NCI-H2029 treated with DMSO at 0.1 percent for 48 hours (cell line): ENCODE results near the gene COL4A2.

Experiments used
- DNase-seq: peaks from one replicate; lab custom pipeline; 2025; lab: John Stamatoyannopoulos, UW

Gene COL4A2

GRCh38 chr13:110536006-110536693 is 229.1 kb downstream of the COL4A2 start:
- DNase-seq = no peak

- no peak for DNase-seq
Observed at GRCh38 chr13:110538632-110539031, 231.5 kb downstream of the COL4A2 start.

GRCh38 chr13:110539894-110540293 is 232.8 kb downstream of the COL4A2 start:
- no peak for DNase-seq

- no peak for DNase-seq
Observed at GRCh38 chr13:110540871-110541525, 233.9 kb downstream of the COL4A2 start.

- no peak for DNase-seq
Observed at GRCh38 chr13:110541526-110541920, 234.4 kb downstream of the COL4A2 start.

DNA sequence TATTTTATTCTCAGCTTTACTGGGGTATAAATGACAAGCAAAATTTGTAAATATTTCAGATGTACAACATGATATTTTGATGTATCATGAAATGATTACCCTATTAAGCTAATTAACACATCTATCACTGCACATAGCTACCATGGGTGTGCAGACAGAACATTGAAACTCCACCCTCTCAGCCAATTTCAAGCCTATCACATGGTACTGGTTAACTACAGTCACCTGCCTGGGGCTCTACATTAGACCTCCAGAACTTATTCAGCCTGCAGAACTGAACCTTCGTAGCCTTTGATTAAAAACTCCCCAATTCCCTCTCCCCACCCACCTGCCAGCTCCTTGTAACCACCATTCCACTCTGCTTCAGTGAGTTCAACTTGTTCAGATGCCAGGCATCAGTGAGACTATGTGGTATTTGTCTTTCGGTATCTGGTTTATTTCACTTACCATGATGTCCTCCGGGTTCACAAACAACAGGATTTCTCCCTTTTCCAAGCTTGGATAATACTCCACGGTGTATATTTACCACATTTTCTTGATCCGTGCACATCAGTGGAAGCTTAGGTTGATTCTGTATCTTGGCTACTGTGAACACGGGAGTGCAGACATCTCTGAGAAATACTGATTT is 235.2 kb downstream of the COL4A2 start:
- DNase-seq = no peak

DNA sequence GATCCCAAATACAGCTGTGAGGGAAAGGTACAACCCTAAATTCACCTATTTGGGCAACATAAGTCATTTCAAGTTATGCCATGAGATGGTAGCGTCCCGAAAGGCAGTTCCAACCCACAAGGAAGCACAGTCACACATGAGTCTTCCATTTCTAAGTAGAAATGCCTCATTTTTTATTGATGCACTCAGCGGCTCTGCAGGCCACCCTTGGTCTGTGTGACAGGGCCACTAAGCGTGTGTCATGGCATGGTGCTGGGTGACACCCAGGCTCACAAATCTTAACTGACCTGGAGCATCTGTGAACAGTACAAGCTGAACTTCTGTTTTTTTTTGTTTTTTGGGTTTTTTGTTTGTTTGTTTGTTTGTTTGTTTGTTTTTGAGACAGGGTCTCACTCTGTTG is 239.3 kb downstream of the COL4A2 start:
- no peak for DNase-seq

DNA sequence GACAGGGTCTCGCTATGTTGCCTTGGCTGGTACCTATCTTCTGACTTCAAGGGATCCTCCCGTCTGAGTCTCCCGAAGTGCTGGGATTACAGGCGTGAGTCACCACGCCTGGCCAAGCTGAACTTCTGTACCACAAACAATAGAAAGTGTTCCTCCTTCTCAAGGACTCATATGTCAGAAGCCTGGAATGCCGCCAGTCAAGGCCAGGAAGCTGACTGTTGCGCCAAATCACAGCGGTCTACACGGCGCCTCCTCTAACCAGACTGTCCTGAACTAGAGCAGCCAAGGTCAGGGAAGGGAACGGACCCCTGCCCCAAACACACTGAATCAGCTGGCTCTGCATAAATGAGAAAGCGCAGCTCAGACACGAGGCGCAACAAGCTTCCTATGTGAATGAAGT is 239.8 kb downstream of the COL4A2 start:
- peak; percentile 81 for DNase-seq

GRCh38 chr13:110548891-110549794 is 242.1 kb downstream of the COL4A2 start:
- no peak for DNase-seq

- DNase-seq = no peak
Observed at GRCh38 chr13:110549795-110550160, 242.7 kb downstream of the COL4A2 start.

- DNase-seq = no peak
Observed at GRCh38 chr13:110551284-110551683, 244.2 kb downstream of the COL4A2 start.

GRCh38 chr13:110552767-110553166 is 245.7 kb downstream of the COL4A2 start:
- no peak for DNase-seq

DNA sequence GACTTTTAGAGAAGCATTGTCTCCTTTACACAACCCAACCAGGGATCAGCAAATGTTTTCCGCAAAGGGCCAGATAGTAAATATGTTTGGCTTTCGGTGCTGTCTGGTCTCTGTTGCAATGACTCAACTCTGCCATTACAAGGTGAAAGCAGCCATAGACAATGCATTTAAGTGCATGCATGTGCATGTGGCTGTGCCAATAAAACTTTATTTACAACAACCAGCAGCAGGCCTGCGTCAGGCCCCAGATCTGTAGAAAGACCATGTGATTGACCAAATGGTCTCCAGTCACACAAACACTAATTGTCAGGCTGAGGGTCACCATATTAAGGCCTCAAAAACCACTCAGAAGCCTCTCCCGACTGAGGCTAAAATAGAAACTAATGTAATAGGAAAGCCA is 246.3 kb downstream of the COL4A2 start:
- no peak for DNase-seq

DNA sequence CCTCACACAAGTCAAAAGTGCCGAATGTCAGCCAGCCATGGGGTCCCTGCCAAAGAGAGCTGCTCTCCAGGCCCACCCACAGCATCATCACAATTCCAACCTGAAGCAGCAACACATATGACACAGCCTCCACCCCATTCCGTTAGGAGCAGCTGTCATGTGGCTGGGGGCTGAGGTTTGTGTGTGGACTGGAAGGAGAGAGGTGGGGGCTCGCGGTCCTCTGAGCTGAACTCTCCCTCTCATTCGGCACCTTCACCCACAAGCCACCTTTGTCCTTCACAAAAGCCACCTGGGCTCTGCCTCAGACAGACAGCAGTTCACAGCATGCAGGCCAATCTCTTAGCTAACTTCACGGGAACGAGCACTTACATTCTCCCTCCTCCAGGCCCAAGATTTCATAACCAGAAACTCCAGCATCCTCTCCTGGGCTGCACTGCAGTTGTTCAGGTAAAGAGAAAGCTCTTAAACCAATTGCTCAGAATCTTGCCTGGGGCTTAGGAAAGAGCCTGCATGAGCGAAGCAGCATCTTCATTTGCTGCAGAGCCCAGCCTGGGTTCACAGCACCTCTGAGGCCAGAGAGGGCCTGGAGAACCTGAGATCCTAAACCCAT is 247.2 kb downstream of the COL4A2 start:
- no peak for DNase-seq

DNA sequence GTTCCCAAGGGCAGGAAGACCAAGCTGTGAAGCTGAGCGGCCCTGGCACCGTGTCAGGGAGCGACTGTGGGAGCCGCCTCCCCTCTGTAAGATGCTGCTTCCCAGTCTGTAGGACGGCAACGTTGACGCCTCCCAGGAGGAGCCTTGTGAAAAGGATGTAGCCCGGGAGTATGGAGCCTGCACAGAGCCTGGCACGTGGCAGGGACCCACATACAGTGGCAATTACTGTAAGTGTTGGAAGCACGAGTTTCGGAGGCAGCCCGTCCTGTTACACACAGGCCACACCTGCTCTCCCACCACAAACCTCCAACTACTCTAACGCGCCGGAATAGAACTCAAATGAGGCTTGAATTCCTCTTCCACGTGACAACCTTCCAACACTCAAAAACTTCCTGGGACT is 247.9 kb downstream of the COL4A2 start:
- no peak for DNase-seq

- DNase-seq = peak; percentile 73
Observed at GRCh38 chr13:110555601-110556223, 248.6 kb downstream of the COL4A2 start.

GRCh38 chr13:110556224-110556606 is 249.1 kb downstream of the COL4A2 start:
- no peak for DNase-seq

- no peak for DNase-seq
Observed at GRCh38 chr13:110557082-110557481, 250.0 kb downstream of the COL4A2 start.

GRCh38 chr13:110557610-110558305 is 250.7 kb downstream of the COL4A2 start:
- peak; percentile 78 for DNase-seq

DNA sequence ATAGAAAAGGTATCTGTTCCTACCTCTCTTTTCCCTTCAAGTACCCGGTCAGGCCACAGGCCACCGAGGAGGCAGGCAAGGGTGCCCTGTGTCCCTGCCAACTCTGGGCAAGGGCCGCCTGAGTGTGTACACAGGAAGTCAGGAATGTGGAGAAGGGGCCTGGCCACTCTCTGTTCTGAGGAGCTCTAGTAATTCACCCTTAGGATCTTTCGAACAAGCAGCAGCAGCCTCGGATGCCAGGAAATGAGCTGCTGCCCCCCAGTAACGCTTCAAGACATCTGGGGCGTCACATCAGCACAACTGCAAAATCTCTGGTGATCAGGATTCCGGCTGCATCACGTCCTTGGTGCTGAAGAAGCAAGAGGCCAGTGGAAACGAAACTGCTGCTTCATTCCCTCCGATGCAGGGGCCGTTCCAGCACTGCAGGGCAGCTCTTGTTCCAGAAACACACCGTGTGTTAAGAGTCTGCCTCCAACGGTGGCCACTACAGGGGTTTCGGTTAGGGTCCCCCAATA is 252.4 kb downstream of the COL4A2 start:
- DNase-seq = peak; percentile 75

DNA sequence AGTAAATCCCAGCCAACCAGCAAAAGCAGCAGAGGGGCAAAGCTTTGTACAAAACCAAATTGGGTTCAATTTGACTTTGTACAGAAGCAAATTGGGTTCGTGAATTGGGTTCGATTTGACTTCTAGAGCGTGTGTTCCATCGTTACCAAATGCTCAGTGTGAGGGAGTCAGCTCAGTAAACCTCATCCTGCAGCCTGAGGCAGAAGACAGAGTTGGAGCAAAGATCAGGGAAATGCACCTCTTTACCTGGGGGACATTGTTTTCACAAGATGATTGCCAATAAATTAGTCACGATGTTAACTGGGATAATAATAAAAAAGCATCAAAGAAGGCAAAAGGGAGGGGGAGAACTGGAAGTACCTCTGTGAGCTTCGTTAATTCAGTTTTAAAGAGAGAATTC is 252.9 kb downstream of the COL4A2 start:
- DNase-seq = no peak
